Mesenchymal stem cell (in vitro differentiated cells and primary cell): Measurements from ENCODE around the gene XPO6.

Source experiments
- DNase-seq: peaks from one replicate; pipeline ENCODE4 v3.0.0-alpha.2; 2013
- H2AFZ ChIP-seq: one replicate; pipeline ENCODE4 v1.6.1; 2013; ENCODE audit warnings: low read depth, mild to moderate bottlenecking, control low read depth, inconsistent platforms, low read length, moderate library complexity
- H2AK5ac ChIP-seq: 2 replicates; pipeline ENCODE4 v1.6.1; 2013; ENCODE audit warnings: low read length, moderate library complexity, mild to moderate bottlenecking, inconsistent platforms; ENCODE audit not compliant: severe bottlenecking
- H2BK120ac ChIP-seq: one replicate; pipeline ENCODE4 v1.6.1; 2013; ENCODE audit warnings: low read depth, mild to moderate bottlenecking, inconsistent platforms, low read length, moderate library complexity
- H2BK12ac ChIP-seq, 2 experiments: one replicate each; pipeline ENCODE4 v1.6.1; 2013; ENCODE audit warnings: inconsistent platforms in 2 of 2, low read length in 2 of 2, mild to moderate bottlenecking in 2 of 2, moderate library complexity in 2 of 2, control low read depth in 1 of 2
- H2BK15ac ChIP-seq: one replicate; pipeline ENCODE4 v1.6.1; 2013; ENCODE audit warnings: mild to moderate bottlenecking, low read depth, inconsistent platforms; ENCODE audit not compliant: poor library complexity, severe bottlenecking
- H2BK5ac ChIP-seq: 2 replicates; pipeline ENCODE4 v1.6.1; 2013; ENCODE audit warnings: low read depth, mild to moderate bottlenecking, low read length, control low read depth, inconsistent platforms; ENCODE audit not compliant: poor library complexity, severe bottlenecking
- H3K14ac ChIP-seq, 2 experiments: one replicate each; pipeline ENCODE4 v1.6.1; 2013; ENCODE audit warnings: inconsistent platforms in 2 of 2, low read length in 2 of 2, control low read depth in 1 of 2, mild to moderate bottlenecking in 1 of 2, moderate library complexity in 1 of 2
- H3K18ac ChIP-seq, 2 experiments: one replicate each; pipeline ENCODE4 v1.6.1; 2013; ENCODE audit warnings: inconsistent platforms in 2 of 2, low read length in 2 of 2, control low read depth in 1 of 2, low read depth in 1 of 2, mild to moderate bottlenecking in 1 of 2
- H3K23ac ChIP-seq, 2 experiments: one replicate each; pipeline ENCODE4 v1.6.1; 2013; ENCODE audit warnings: inconsistent platforms in 2 of 2, low read length in 2 of 2, mild to moderate bottlenecking in 2 of 2, moderate library complexity in 2 of 2, control low read depth in 1 of 2
- H3K27ac ChIP-seq: 2 replicates; pipeline ENCODE4 v1.5.1; 2013; ENCODE audit warnings: mild to moderate bottlenecking, moderate library complexity, low read length, control low read depth, inconsistent platforms; ENCODE audit not compliant: poor library complexity, severe bottlenecking
- H3K27me3 ChIP-seq, 2 experiments: 2 replicates each; pipeline versions ENCODE4 v1.6.1 to v1.7.0; 2013; ENCODE audit warnings: low read length in 2 of 2, mild to moderate bottlenecking in 2 of 2, moderate library complexity in 2 of 2, control low read depth in 1 of 2, inconsistent platforms in 1 of 2; ENCODE audit not compliant: control insufficient read depth in 1 of 2, insufficient read depth in 1 of 2
- H3K36me3 ChIP-seq, 2 experiments: 2 replicates each; pipeline versions ENCODE4 v1.6.1 to v1.7.0; 2013; ENCODE audit warnings: low read length in 2 of 2, control low read depth in 1 of 2, inconsistent platforms in 1 of 2, low read depth in 1 of 2, mild to moderate bottlenecking in 1 of 2; ENCODE audit not compliant: insufficient read depth in 2 of 2, control insufficient read depth in 1 of 2
- H3K4ac ChIP-seq, 2 experiments: one replicate each; pipeline ENCODE4 v1.6.1; 2013; ENCODE audit warnings: inconsistent platforms in 2 of 2, low read length in 2 of 2, mild to moderate bottlenecking in 2 of 2, moderate library complexity in 2 of 2, control low read depth in 1 of 2, low read depth in 1 of 2
- H3K4me1 ChIP-seq: 2 replicates; pipeline ENCODE4 v1.6.1; 2013; ENCODE audit warnings: low read depth, low read length, control low read depth; ENCODE audit not compliant: control insufficient read depth, insufficient read depth
- H3K4me2 ChIP-seq: 2 replicates; pipeline ENCODE4 v1.6.1; 2013; ENCODE audit warnings: low read length, mild to moderate bottlenecking, inconsistent platforms; ENCODE audit not compliant: poor library complexity, severe bottlenecking
- H3K4me3 ChIP-seq, 2 experiments: 2 replicates each; pipeline versions ENCODE4 v1.5.1 to v1.7.0; 2013; ENCODE audit warnings: low read length in 2 of 2, mild to moderate bottlenecking in 2 of 2, control low read depth in 1 of 2, low read depth in 1 of 2; ENCODE audit not compliant: insufficient read depth in 1 of 2
- H3K79me1 ChIP-seq: replicated peaks from 2 replicates; pipeline ENCODE4 v1.6.1; 2013; ENCODE audit warnings: mild to moderate bottlenecking, control low read depth, low read length, inconsistent platforms; ENCODE audit not compliant: poor library complexity, severe bottlenecking
- H3K9ac ChIP-seq: 2 replicates; pipeline ENCODE4 v1.7.0; 2013; ENCODE audit warnings: mild to moderate bottlenecking, low read length, moderate library complexity
- H3K9me3 ChIP-seq: 2 replicates; pipeline ENCODE4 v1.7.0; 2013; ENCODE audit warnings: mild to moderate bottlenecking, low read length; ENCODE audit not compliant: control insufficient read depth
- H4K8ac ChIP-seq: one replicate; pipeline ENCODE4 v1.6.1; 2013; ENCODE audit warnings: inconsistent platforms, mild to moderate bottlenecking, low read length, moderate library complexity
- H4K91ac ChIP-seq: one replicate; pipeline ENCODE4 v1.6.1; 2013; ENCODE audit warnings: mild to moderate bottlenecking, low read length, inconsistent platforms
- WGBS: methylation state at CpG from one replicate; pipeline ENCODE4 v1.1.7; 2013; ENCODE audit warnings: mixed read lengths; 5-methylcytosine and 5-hydroxymethylcytosine counted together

XPO6 gene

GRCh38 chr16:28086186-28087139, 125.3 kb downstream of the XPO6 start:
- Histone ChIP-seq H2BK120ac (no peak overlapping the region), H3K27me3 (no peaks in the 10 kb centered on the region), H2BK15ac (no peak overlapping the region), H3K9me3 (no peaks in the 10 kb centered on the region), H4K91ac (no peak overlapping the region), H3K4me1 (peaks cover 19% of the 10 kb centered on the region), H3K36me3 (peaks cover 0 to 10% of the 10 kb centered on the region in 2 experiments), H3K4ac (no peak overlapping the region), H2AK5ac (no peak overlapping the region), H3K9ac (no peak overlapping the region), H3K4me3 (no peak overlapping the region), H3K23ac (no peak overlapping the region), H2BK5ac (no peak overlapping the region), H2BK12ac (no peak overlapping the region), H3K14ac (no peak overlapping the region), H2AFZ (no peak overlapping the region), H3K18ac (no peak overlapping the region), H3K4me2 (no peak overlapping the region), H4K8ac (no peak overlapping the region), H3K79me1 (peaks cover 4% of the 10 kb centered on the region), H3K27ac (no peak overlapping the region)
- WGBS: 97% methylated on average over 16 of the region's 21 CpGs
- no peak for DNase-seq

DNA sequence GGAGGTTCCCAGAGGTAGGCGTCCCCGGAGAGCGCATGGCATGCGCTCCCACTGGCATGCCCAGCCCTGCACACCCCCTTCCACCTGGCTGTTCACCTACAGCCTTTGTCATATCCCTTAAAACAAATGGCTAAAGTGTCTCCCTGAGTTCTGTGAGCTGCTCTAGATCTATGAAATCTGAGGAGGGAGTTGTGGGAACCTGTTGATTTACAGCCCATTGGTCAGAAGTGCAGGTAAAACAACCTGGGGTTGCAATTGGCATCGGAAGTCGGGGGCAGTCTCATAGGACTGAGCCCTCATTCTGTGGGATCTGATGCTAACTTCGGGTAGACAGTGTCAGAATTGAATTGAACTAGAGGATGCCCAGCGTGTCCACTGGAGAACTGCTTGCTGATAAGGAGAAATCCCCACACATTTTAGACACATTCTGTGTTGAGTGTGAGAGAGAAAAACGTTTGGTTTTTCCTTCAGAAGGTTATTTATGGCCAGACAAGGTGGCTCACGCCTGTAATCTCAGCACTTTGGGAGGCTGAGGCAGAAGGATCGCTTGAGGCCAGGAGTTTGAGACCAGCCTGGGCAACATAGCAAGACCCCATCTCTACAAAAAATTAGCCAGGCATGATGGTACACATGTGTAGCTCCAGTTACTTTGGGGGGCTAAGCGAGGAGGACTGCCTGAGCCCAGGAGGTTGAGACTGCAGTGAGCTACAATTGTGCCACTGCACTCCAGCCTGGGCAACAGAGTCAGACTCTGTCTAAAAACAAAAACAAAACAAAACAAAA, 126.2 kb downstream of the XPO6 start:
- WGBS: 91% methylated on average over 11 of the region's 12 CpGs
- DNase-seq: no peak
- Histone ChIP-seq H3K23ac (no peak overlapping the region), H2BK120ac (no peak overlapping the region), H3K9ac (no peak overlapping the region), H3K36me3 (peaks cover 0 to 8% of the 10 kb centered on the region in 2 experiments), H3K18ac (no peak overlapping the region), H2AFZ (no peak overlapping the region), H3K14ac (no peak overlapping the region), H2BK12ac (no peak overlapping the region), H2AK5ac (no peak overlapping the region), H2BK15ac (no peak overlapping the region), H3K79me1 (peaks cover under 1% of the 10 kb centered on the region), H3K4me2 (no peak overlapping the region), H4K91ac (no peak overlapping the region), H3K4me3 (no peak overlapping the region), H3K4ac (no peak overlapping the region), H3K27me3 (no peaks in the 10 kb centered on the region), H3K9me3 (no peaks in the 10 kb centered on the region), H4K8ac (no peak overlapping the region), H3K4me1 (peaks cover 10% of the 10 kb centered on the region), H2BK5ac (no peak overlapping the region), H3K27ac (no peak overlapping the region)

DNA sequence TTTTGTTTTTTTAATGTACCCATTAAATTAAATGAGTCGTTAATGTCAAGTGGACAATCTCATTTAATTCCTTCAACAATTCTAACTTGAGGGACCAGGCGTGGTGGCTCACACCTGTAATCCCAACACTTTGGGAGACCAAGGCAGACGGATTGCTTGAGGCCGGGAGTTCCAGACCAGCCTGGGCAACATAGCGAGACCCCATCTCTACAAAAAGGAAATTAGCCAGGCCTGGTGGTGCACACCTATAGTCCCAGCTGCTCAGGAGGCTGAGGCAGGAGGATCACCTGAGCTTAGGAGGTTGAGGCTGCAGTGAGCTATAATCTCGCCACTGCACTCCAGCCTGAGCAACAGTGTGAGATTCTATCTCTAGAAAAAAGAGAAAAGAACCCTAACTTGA, 127.6 kb downstream of the XPO6 start:
- no peak for DNase-seq
- Histone ChIP-seq H3K4me2 (no peak overlapping the region), H2BK120ac (no peak overlapping the region), H3K79me1 (no peaks in the 10 kb centered on the region), H2AFZ (no peak overlapping the region), H3K9me3 (no peaks in the 10 kb centered on the region), H3K36me3 (peaks cover 0 to 5% of the 10 kb centered on the region in 2 experiments), H3K27ac (no peak overlapping the region), H2BK5ac (no peak overlapping the region), H3K23ac (no peak overlapping the region), H3K14ac (no peak overlapping the region), H2BK12ac (no peak overlapping the region), H4K91ac (no peak overlapping the region), H3K18ac (no peak overlapping the region), H3K27me3 (no peaks in the 10 kb centered on the region), H2BK15ac (no peak overlapping the region), H3K4ac (no peak overlapping the region), H3K4me3 (no peak overlapping the region), H4K8ac (no peak overlapping the region), H2AK5ac (no peak overlapping the region), H3K9ac (no peak overlapping the region), H3K4me1 (peaks cover 4% of the 10 kb centered on the region)
- 96% methylated on average over 5 of the region's 6 CpGs for WGBS

DNA sequence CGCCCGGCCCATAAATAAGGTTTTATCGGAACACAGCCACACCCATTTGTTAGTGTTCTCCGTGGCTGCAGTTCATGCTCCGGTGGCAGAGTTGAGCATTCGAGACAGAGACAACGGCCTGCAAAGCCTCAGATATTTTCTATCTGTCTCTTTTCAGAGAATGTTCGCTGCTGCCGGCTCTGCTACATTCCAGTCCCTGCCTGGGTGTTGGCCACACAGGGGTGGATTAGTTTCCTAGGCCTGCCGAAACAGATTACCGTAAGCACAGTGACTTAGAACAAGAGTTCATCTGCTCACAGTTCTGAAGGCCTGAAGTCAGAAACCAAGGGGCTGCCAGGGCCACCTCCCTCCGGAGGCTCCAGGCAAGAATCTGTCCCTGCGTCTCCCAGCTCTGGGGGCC, 129.1 kb downstream of the XPO6 start:
- no peak overlapping the region for H4K91ac ChIP-seq
- H3K27ac ChIP-seq: no peak overlapping the region
- H3K79me1 ChIP-seq: no peaks in the 10 kb centered on the region
- no peak overlapping the region for H3K4me2 ChIP-seq
- DNase-seq: no peak
- no peak overlapping the region for H2AFZ ChIP-seq
- H2BK5ac ChIP-seq: no peak overlapping the region
- no peaks in the 10 kb centered on the region for H3K9me3 ChIP-seq
- no peak overlapping the region for H2BK120ac ChIP-seq
- H2BK15ac ChIP-seq: no peak overlapping the region
- H3K4ac ChIP-seq: no peak overlapping the region
- H3K27me3 ChIP-seq: peaks cover 0 to 2% of the 10 kb centered on the region in 2 experiments
- peaks cover 0 to 3% of the 10 kb centered on the region in 2 experiments for H3K36me3 ChIP-seq
- H3K4me3 ChIP-seq: no peak overlapping the region
- no peak overlapping the region for H3K18ac ChIP-seq
- no peak overlapping the region for H2BK12ac ChIP-seq
- H3K9ac ChIP-seq: no peak overlapping the region
- 91% methylated on average over 13 of the region's 13 CpGs for WGBS
- peaks cover 1% of the 10 kb centered on the region for H3K4me1 ChIP-seq
- H2AK5ac ChIP-seq: no peak overlapping the region
- H4K8ac ChIP-seq: no peak overlapping the region
- no peak overlapping the region for H3K23ac ChIP-seq
- no peak overlapping the region for H3K14ac ChIP-seq
